ENCODE data around the gene EPDR1.

The EPDR1 gene

GRCh38 chr7:37927773-37928444, 7.5 kb downstream of the EPDR1 start:
- no peak for TF ChIP-seq CTCF (IDR thresholded peaks at IDR 0.05; ENCODE audit: control insufficient read depth, extremely low read depth, insufficient read depth)
- no peak overlapping the region for H3K4me3 ChIP-seq (ENCODE audit: low read depth, low read length)
- DNase-seq (ENCODE audit: low read depth) = no peak

GRCh38 chr7:37928878-37929277, 8.4 kb downstream of the EPDR1 start:
- H3K4me3 ChIP-seq (ENCODE audit: low read depth, low read length) = no peak overlapping the region
- no peak for DNase-seq (ENCODE audit: low read depth)
- TF ChIP-seq CTCF (IDR thresholded peaks at IDR 0.05; ENCODE audit: control insufficient read depth, extremely low read depth, insufficient read depth) = no peak

GRCh38 chr7:37930226-37930948, 9.9 kb downstream of the EPDR1 start:
- TF ChIP-seq CTCF (IDR thresholded peaks at IDR 0.05; ENCODE audit: control insufficient read depth, extremely low read depth, insufficient read depth) = no peak
- no peak for DNase-seq (ENCODE audit: low read depth)

GRCh38 chr7:37932543-37932942, 12.1 kb downstream of the EPDR1 start:
- no peak for DNase-seq (ENCODE audit: low read depth)
- no peak for TF ChIP-seq CTCF (IDR thresholded peaks at IDR 0.05; ENCODE audit: control insufficient read depth, extremely low read depth, insufficient read depth)
- H3K4me3 ChIP-seq (ENCODE audit: low read depth, low read length) = no peak overlapping the region

More at GRCh38 chr7:37930226-37930948, 9.9 kb downstream of the EPDR1 start:
- H3K4me3 ChIP-seq (ENCODE audit: low read depth, low read length) = no peak overlapping the region

GRCh38 chr7:37933018-37933566, 12.7 kb downstream of the EPDR1 start:
- DNase-seq (ENCODE audit: low read depth) = no peak
- no peak for TF ChIP-seq CTCF (IDR thresholded peaks at IDR 0.05; ENCODE audit: control insufficient read depth, extremely low read depth, insufficient read depth)
- H3K4me3 ChIP-seq (ENCODE audit: low read depth, low read length) = no peak overlapping the region

- no peak overlapping the region for H3K4me3 ChIP-seq (ENCODE audit: low read depth, low read length)
- DNase-seq (ENCODE audit: low read depth) = no peak
- TF ChIP-seq CTCF (IDR thresholded peaks at IDR 0.05; ENCODE audit: control insufficient read depth, extremely low read depth, insufficient read depth) = no peak
Measured at GRCh38 chr7:37942934-37943610, 22.6 kb downstream of the EPDR1 start.
